Measurements from ENCODE around the gene ZNF532.

ZNF532 gene

DNA sequence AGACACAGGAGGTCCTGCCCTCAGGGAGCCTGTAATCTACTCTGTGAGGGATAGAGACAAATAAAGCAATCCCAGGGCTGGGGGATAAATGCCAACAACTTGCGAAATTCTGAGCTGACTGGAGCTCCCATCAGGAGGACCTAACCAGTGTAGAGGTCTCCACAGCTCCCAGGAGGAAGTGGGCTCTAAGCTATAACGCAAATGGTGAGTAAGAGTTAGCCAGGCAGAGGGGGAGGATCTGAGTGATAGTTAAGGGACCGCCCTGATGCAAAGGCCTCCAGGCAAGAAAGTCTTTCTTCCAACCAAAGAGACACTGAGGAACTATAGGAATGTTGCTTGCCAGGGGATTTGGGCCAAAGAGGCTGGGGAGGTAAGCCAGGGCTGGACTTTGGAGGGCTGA, 16.0 kb upstream of the ZNF532 start:
- peak; percentile 35 for DNase-seq

DNA sequence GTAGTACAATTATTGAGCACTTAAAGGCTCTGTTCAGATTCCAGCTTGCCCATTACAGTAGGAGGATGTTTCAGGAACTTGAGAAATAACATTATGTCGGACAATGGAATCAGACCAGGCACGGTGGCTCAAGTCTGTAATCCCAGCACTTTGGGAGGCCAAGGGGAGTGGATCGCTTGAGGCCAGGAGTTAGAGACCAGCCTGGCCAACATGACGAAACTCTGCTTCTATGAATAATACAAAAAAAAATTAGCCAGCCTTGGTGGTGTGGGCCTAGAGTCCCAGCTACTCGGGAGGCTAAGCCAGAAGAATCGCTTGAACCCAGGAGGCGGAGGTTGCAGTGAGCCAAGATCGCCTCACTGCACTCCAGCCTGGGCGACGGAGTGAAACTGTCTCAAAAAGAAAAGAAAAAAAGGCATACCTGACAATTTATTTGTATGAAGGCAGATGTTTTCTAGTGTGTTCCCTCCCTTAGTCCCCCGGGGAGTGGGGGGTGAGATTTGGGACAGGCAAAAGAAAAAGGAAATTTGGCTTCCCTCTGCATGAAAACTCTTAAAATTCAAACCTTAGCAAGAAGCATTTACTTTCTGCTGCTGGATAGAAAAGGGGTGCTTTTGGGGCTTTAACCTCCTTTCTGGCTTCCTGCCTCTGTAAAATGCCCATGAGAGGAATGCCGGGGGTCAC, 13.7 kb upstream of the ZNF532 start:
- DNase-seq = no peak

DNA sequence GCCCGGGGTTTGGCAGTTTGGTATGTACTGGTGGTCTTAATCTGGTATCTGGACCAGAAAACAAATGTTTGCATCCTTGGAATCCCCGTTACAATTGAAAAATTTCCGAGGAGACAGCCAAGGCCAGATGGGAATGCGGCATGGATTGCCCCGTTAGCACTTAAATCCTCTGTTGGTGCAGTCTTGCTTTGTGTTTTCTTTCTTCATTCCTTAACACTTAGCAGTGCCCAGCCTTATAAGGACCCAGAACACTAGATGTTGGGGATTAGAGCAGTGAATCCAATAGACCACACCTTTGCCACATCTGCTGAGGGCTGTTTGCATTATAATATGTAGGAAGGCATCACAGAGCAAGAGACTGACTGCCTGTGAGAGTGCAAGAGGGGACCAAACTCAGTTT, 12.8 kb upstream of the ZNF532 start:
- DNase-seq = no peak

DNA sequence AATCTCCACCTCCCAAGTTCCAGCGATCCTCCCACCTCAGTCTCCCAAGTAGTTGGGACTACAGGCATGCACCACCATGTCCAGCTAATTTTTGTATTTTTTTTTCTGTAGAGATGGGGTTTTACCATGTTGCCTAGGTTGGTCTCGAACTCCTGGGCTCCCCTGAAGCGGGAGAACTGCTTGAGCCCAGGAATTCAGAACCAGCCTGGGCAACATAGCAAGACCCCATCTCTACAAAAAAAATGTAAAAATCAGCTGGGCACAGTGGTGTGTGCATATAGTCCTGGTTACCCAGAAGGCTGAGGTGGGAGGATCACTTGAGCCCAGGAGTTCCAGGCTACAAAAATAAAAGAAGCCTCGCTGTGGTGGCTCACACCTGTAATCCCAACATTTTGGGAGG, 12.0 kb upstream of the ZNF532 start:
- DNase-seq = no peak

DNA sequence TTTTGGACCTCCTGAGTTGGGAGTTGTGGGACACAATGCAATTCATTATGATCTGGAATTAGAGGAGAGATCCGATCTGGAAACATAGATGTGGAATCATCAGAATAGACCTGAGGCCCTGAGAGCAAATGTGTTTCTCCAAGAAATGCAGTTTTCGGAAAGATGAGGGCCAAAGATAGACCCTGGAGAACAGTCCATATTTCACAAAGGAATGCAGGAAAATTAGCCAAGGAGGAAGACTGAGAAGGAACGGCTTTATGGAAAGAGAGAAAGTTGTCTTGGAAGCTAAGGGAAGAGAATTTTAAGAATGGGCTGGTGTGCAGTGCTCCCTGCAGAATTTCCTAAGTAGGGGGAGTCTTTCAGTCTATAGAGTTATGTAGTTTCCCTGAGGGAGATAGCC, 11.1 kb upstream of the ZNF532 start:
- DNase-seq = no peak

DNA sequence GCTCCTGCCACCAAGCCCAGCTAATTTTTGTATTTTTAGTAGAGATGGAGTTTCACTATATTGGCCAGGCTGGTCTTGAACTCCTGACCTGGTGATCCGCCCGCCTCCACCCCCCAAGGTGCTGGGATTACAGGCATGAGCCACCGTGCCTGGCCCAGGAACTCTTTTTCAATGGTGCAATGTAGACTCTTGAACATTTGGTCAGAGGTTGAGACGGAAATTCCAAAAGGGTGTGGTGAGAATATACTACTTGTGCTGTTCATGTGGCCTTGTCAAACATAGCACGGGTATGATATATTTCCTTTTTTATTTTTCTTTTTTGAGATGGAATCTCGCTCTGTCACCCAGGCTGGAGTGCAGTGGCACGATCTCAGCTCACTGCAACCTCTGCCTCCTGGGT, 9.2 kb upstream of the ZNF532 start:
- peak; percentile 21 for DNase-seq

DNA sequence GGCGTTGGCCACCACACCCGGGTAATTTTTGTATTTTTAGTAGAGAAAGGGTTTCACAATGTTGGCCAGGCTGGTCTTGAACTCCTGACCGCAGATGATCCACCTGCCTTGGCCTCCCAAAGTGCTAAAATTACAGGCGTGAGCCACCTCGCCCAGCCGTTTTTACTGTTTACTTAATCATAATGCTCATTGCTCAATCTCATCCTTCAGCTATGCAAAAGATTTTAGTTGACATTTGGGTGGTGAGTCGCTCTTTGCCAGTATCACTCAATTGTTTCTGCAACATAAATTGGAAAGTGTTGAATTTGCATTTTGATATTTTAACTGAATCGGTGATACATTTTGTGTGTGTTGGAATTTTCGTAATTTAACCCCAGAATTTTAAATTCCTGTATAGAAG, 7.8 kb upstream of the ZNF532 start:
- peak; percentile 71 for DNase-seq

DNA sequence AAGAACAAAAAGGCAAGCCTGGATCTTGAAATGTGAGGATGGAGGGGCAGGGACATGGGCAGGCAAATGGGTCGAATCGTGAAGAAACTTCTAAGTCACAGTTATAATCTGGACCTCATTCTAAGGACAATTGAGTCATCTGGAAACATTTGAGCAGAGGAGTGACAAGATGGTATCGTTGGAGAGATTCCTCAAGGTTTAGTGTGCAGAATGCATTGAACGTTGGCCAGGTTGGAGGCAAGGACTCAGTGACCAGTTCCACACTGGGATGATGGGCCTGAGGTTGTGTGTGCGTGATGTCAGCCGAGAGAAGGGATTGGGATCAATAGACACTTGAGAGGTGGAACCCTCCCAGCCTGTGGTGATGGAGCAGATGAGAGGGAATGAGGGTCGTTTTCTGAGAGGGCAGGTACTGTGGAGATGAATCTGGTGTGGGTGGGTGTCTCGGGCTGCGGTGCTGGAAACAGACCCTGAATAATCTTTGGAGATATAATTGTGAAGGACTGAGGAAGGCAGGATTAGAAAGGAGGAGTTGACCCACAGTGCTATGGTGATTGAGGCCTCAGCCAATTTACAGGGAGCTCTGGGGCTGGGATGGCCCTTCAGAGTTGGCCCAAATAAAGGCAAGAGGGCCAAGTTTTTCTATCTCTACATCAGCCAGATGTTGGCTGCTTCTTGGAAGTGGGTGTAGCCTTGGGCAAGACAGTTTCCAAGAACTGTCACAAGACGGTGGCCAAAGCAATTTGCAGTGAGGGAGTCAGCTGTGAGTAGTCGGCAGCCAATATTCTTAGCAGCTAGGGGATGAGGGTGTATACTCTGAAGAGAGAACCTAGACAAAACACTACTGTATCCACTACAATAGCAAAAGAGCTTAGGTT, 5.8 kb upstream of the ZNF532 start:
- peak; percentile 45 for DNase-seq

DNA sequence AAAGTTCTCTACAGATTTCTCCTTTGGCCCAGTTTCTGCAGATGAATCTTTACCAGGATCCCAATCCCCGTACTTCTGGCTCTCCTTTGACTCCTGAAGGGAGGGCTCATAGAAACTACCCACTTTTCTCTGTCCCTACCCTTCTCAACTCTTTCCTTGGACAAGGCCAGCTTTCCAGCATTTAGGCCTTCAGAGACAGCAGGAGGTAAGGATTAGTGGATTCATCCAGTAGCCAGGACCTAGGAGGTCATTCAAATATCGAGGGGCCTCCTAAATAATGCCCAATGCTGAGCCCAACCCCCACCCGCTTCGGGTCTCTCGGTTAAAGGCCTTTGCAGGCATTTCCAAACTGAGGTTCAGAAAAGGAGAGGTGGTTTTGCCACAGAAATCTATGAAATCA, 4.8 kb upstream of the ZNF532 start:
- DNase-seq = no peak

DNA sequence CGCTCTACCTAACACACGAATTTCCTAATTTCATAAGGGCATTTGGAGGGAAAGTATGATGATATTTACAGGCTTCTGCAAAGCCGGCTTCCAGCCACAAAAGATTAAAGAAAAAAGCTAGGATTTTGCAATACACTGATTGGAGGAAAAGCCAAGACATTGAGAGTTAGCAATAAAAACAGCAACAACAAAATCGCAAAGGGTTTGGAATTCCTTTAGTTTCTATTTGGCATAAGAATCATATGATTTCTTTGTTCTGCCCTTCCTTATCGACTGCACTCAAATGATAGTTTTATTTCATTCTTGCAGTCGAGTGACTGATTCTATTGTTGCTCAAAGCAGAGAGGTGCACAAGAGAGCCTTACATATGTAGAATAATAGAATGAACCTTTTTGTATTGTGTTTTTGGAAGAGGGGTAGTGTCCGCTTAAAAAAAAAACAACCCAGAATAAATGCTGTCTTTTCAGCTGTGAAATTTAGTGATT, 3.9 kb upstream of the ZNF532 start:
- DNase-seq = no peak

DNA sequence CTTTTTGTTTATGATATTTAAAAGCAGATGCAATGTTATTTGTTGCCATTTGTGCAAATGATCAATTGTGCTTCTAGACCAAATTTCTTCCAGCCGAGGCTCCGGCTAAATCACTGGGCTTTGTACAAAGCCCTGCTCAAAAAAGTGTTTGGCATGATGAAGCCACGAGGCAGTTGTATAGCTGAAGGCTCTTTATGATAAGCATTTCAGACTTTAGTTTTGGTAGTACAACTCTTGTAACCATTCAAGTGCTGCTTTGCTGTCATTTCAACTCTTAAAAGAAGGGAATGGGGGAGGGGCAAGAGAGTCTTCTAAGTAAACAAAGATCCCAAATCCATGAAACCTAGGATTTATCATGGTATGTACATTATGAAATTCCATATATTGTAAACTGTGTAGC, 3.3 kb upstream of the ZNF532 start:
- no peak for DNase-seq

DNA sequence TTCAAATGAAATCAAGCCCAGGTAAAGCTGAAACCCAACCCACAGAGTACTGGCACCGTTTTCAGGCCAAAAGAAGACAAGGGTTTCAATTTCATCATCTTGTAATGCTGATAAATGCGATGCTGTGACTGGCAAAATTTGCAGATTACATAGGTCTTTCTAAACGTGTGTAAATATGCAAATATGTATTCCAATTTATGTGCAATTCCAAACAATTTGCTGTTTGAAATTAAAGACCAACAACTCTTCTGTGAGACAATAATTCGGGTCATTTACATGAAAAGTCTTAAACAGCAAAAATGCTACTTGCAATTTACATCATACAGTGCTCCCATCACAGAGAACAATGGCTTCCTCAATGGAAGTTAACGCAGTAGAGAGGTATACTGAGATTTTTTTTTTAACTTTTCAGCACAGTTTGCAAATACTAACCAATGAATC, 2.8 kb upstream of the ZNF532 start:
- DNase-seq = no peak

DNA sequence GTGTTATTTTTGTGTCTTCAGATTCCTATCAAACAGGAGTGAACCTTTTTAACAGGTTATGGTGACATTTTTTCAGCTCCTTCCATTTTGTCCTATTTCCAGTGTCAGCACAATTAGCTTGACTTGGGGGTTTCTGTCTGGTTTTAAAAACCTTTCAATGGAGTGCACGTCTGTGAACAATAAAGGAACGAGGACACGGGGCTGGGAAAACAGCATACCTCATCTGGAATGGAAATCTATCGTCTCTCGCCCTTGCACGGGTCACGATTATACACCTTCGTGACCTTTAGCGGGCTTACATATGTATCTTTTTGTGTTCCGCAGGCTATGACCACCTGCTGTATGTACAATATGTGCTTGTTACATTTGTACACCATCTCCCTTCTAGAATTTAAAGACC, 2.3 kb upstream of the ZNF532 start:
- no peak for DNase-seq

DNA sequence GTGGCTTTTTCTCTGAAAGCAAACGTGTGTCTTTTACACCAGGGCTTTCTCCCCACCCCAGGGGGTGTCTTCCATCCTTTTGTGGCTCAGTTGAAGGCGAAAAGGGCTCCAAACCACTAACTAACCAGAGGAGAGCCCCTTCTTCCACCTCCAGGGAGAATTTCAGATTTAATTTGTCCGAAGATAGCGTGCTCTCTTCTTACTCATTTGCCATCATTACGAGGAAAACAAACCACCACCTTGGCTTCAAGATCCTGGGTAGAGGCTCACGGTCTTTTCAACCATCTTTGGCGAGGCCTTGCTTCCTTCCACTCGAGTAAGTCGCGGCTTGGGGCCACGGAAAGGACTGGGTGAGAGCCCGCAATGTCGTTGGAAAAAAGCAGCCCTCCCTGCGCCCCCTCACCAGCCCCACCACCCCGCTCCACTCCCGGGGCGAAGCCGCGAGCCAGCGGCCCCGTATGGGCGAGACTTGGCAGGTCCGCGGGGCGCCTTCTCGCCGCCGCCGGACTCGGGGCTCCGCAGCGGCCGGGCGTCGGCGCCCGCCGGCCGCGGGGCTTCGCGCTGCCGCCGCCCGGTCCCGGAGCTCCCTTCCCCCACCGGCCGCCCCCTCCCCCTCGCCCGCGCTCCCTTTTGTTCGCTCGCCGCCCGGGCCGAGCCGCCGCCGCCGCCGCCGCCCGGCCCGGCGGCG, 1.7 kb upstream of the ZNF532 start:
- peak; percentile 7 for DNase-seq

DNA sequence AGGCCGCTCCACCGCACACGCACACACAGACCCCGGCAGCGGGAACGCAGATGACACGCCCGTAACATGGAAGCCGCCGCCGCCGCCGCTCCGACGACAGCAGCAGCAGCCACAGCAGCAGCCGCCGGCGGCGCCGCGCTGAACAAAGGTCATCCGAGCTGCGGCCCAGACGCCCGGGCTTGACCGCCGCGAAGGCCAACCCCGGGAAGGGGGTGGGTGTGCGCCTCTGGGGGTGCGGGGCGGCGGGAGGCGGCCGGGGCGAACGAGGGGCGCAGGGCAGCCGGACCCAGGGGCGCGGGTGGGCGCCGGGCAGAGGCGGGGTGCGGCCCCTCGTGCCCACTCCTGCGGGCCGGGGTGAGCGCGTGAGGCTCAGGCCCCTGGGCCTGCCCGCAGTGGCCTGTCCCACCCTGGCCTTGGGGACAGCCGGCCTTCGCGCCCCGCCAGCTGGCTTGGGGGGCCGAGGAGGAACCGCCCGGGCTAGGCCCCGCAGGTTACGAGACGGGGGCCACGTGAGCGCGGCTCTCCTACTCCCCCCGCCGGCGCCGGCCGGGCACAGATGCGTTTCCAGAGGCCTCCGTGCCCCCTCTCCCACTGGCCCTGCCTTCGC, 1.0 kb upstream of the ZNF532 start:
- DNase-seq = peak; percentile 37

DNA sequence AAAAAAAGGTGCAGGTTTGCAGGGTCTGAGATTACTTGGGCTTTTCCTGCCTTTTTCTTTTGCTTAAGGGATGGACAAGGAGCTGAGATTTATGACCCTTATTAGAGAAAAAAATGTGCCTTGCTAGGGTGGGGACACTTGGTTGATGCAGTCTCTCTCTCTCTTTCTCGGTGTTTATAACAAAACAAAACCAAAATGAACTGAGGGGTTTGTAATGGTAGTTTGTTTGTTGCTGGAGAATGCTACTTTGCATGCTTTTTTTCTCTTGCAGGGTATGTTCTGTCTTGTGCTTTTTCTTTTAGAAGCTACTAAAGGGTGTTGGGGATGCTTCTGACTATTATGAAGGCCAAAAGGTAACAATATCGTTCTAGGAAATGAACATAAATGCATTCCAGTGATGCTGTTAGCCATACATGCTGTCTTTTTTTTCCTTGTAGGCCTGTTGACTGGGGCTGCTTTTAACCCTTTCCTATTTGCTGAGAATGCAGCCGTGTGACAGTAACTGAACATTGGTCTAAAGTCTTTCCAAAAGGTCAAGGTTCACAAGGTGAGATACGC, 435 bp downstream of the ZNF532 start:
- DNase-seq = no peak

DNA sequence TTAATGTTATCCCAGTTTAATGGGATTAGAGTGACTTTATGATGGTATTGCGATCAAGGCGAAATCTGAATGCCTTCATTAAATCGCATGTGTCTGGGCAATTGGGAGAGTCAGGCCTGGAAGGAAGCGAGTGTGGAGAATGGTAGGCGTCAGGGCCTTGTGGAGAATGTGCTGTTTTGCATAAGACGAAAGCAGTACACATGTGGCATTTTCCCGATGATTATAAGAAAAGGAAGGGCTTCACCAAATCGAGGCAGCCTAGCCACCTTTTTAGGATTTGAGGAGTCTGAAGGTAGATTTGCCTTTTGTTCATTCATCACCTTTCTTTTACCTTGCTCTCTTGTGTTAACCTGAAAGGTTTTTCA, 1.0 kb downstream of the ZNF532 start:
- DNase-seq = no peak

DNA sequence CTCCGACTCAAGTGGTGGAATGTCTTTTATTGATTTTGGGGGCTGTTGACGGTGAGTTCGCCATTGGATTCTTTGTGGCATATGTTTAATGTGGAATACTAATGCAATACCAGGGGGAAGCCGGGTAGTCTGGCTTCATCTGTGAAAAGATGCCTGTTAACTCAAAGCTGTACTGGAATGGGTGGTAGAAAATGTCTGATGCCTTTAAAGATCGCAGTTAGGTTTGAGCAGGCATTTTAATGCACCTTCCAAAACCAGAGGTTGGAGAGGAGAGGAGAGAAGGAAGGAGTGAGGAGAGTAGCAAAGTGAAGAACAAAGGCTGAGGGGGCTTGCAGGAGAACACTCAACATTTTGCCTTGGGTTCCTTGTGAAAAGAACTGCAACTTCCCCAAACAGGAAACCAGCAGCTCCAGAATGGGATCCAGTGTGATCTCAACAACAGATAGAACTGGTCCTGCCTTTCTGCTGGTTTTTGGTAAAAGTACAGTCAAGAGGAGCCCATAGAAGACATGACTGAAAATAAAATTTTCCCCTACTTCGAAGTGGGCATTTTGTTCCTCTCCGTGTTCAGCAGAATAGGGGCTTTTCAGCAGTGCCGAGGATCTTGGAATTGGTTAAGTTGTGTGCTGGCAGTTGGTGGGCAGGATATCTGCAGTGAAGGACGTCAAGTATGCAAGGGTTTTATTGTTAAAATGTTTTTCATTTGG, 1.5 kb downstream of the ZNF532 start:
- DNase-seq = no peak

DNA sequence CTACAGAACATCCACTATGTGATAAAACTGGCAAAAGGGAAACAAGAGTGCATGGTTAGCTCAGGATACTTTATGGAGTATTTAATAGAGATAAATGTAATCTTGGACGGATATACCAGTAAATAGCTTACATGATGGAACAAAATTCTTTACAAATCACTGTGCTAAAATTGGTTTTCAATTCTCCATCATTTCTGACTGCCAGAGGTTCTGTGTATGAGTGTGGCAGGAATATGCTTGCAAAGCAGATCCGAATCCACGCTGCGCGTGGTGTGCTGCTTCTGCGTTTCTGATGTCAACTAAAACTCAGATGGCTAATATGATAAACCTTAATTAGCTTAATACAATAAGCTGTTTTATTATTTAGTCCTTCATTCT, 2.1 kb downstream of the ZNF532 start:
- no peak for DNase-seq

DNA sequence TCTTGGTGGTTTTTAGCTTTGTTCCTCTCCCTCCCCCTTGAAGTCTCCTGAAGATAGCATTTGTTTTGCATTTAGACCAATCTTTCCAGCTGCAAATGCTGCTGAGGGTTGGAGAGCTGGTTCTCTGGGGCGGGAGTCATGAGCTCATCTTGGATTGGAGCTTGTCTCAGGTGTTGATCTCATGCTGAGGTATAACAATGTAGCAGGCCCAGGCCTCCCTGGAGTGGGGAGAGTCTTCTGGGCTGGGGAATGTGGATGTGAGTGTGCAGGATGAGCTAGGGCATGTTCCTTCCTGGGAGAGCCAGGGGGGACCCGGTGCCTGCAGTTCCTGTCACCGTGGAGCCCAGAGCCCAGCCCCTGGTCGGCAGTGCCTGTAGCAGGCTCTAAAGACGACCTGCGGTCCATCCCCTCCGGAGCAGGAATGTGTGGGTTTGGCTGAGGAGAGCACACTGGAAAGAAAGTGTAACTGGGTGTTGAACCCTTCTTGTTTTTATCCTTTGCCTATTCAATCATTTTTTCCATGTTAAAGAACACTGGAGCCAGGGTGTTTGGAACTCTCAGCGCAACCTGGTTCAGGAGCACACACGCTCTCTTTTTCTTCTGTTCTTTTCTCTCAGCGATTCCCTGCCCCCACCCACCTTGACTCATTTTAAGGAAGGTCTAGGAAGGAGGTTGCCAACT, 2.7 kb downstream of the ZNF532 start:
- DNase-seq = no peak

DNA sequence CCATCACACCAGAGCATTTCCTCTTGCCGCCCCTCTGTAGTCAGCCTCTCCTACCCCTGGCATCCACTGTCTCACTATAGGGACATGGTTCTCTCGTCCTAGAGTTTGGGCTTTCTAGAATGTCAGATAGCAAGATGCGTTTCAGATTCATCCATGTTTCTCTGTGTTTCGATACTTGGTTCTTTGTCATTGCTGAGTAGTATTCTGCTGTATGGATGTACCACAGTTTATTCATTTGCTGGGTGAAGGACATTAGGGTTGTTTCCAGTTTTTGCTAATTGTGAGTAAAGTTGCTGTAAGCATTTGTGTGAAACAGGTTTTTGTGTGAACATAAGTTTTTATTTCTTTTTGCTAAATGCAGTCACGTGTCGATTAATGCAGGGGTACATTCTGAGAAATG, 3.8 kb downstream of the ZNF532 start:
- no peak for DNase-seq

DNA sequence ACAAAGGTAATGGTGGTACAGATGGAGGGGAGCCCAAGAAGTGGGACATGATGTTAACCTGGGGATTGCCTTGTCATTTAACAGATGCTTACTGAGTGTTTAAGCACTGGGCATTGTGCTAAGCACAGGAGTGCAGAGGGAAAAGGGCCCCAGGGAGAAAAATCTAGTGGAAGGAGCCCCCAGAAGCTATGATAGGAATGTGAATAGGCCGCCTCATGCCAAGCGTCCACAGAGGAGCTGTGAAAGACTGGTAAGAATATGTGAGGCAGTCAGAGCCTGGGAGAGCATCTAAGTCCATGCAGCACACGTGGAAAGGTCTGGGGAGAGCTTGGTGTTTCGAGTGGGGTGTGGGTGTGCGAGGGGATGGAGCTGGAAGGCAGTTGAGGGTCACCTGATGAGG, 5.5 kb downstream of the ZNF532 start:
- DNase-seq = no peak
